ENCODE data around the gene CETN3.

DNA sequence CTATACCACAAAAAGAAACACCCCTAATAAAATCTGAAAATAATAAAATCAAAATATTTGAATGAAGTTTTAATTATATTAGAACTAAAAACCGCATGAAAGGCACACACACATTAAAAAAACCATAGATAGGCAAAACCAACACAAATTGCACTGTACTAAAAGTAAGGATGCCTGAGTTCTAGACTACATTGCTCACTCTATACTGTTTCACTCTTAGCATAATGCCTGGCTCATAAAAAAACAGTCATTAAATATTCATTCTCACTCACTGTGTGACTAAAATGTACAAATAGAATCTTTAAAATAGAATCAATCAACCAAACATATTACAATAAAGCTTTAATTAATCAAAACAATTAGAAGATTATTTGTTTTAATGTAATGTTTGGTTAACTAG lies 41.7 kb downstream of the CETN3 start:
- TF ChIP-seq, protein P1, sequence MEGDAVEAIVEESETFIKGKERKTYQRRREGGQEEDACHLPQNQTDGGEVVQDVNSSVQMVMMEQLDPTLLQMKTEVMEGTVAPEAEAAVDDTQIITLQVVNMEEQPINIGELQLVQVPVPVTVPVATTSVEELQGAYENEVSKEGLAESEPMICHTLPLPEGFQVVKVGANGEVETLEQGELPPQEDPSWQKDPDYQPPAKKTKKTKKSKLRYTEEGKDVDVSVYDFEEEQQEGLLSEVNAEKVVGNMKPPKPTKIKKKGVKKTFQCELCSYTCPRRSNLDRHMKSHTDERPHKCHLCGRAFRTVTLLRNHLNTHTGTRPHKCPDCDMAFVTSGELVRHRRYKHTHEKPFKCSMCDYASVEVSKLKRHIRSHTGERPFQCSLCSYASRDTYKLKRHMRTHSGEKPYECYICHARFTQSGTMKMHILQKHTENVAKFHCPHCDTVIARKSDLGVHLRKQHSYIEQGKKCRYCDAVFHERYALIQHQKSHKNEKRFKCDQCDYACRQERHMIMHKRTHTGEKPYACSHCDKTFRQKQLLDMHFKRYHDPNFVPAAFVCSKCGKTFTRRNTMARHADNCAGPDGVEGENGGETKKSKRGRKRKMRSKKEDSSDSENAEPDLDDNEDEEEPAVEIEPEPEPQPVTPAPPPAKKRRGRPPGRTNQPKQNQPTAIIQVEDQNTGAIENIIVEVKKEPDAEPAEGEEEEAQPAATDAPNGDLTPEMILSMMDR (IDR thresholded peaks at IDR 0.05; ENCODE audit: low read length) = no peak
- no peak for TF ChIP-seq EZH2 (optimal IDR thresholded peaks at IDR 0.05; ENCODE audit: low read depth, low read length)
